GM18517 (cell line): ENCODE results near the gene FBLN1.
"Not testable (repeated sequence)": the region's sequence is repeated elsewhere in the genome, so short reads cannot be mapped to it uniquely, and the experiment has no call there.

Source experiments
- ATAC-seq: cut with Tn5 transposase; IDR thresholded peaks from one replicate; pipeline ENCODE4 v1.9.1; 2021; ENCODE audit warnings: mild to moderate bottlenecking, moderate library complexity; ENCODE audit not compliant: unreplicated experiment

The FBLN1 gene, protein sequence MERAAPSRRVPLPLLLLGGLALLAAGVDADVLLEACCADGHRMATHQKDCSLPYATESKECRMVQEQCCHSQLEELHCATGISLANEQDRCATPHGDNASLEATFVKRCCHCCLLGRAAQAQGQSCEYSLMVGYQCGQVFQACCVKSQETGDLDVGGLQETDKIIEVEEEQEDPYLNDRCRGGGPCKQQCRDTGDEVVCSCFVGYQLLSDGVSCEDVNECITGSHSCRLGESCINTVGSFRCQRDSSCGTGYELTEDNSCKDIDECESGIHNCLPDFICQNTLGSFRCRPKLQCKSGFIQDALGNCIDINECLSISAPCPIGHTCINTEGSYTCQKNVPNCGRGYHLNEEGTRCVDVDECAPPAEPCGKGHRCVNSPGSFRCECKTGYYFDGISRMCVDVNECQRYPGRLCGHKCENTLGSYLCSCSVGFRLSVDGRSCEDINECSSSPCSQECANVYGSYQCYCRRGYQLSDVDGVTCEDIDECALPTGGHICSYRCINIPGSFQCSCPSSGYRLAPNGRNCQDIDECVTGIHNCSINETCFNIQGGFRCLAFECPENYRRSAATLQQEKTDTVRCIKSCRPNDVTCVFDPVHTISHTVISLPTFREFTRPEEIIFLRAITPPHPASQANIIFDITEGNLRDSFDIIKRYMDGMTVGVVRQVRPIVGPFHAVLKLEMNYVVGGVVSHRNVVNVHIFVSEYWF

DNA sequence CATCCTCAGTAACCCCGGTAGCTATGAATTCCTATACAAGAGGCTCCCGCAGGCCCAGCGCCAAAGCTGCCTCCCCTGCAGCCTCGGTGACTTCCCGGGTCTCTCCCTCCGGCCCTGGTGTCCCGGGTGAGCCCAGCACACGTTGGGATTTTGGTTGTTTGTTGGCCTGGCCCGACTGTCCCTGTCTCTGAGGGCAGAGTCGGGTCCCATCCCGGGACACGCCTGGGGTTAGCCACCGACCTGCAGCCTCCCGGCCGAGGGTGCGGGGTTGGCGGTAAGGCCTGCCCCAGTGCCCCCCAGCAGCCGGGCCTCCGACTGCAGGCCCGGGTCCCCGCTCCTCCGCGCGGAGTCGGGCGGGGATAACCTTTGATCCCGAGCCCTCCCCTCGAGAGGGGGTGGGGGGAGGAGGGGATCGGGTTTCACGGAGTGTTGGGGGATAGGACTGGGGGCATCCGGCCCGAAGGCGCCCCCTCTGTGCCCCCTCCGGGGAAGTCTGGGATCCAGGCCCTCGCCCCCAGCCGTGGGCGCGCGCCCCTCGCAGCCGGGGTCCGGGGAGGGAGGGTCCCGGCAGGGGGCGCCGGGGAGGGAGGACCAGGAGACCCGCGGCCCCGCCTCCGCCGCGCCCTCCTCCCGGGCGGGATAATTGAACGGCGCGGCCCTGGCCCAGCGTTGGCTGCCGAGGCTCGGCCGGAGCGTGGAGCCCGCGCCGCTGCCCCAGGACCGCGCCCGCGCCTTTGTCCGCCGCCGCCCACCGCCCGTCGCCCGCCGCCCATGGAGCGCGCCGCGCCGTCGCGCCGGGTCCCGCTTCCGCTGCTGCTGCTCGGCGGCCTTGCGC lies at the start of gene FBLN1:
TSS of gene FBLN1 (plus strand) at position 669 of the 835 bp plus-strand sequence. CDS start at position 772, 103 bp downstream.
- ATAC-seq: no peak

DNA sequence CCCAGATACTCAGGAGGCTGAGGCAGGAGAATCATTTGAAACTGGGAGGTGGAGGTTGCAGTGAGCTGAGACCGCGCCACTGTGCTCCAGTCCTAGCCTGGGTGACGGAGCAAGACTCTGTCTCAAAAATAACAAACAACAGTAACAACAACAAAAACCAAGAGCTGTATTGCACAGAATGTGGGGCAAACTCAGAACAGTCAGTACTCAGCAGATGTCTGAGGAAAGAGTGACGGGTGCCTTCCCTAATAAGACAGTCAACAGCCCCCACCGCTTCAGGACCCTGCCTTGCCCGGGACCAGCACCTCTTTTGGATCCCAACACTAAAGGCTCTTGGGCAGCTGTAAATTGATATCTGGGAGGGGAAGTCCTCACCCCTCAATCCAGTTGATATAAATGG lies 48.9 kb upstream of the FBLN1 start:
- no peak for ATAC-seq

DNA sequence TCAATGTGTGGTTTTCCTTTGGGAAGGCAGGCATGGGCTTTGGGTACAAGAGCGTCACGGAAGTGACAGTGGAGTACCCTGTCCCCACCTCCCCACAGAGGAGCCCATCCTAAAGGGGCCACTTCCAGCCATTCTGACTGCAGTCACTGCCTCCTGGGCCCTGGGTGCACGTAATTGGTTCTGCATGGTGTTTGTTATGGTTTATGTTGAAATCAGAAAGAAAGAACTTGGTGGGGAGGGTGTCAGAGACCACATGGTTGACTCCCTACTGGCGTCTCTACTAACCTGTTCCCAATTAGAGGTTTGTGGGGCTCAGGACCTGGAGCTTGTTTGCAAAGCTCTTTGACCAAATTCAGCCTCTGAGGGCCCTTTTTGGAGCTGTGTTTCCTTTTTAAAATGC lies 48.4 kb upstream of the FBLN1 start:
- no peak for ATAC-seq

DNA sequence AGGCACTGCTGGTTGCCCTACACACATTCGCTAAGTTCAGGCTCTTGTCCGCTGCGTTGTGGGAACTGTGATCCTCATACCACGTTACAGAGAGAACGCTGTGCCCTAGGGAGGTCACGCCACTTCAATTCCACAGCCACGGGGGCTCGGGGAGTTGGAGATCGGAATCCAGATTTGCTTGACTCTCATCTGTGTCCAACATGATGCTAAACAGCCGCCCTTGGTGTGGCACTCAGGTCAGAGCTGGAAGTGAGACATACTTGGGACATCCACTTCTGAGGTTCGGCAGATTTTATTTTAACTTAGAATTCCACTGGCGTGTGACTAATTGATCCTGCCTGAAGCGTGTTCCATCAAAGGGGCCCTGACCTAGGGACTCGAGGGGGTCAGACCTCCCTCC lies 47.5 kb upstream of the FBLN1 start:
- ATAC-seq: no peak

DNA sequence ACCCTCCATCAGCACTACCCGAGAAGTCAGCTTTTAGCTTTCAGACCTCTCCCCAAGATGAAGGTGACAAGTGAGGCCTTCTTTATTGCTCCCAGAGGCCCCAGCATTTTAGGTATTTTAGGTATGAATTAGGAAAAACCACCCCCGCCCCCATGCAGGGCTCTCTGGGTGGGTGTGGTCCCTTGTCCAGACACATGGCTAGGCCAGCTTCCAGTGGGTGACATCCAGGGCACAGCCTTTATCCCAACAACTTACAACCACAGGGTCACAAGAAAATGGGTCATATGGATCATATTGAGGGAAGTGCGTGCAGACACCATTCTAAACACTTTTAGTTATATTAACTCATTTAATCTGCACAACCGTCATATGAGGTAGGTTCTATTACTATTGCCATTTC lies 47.1 kb upstream of the FBLN1 start:
- ATAC-seq: no peak

DNA sequence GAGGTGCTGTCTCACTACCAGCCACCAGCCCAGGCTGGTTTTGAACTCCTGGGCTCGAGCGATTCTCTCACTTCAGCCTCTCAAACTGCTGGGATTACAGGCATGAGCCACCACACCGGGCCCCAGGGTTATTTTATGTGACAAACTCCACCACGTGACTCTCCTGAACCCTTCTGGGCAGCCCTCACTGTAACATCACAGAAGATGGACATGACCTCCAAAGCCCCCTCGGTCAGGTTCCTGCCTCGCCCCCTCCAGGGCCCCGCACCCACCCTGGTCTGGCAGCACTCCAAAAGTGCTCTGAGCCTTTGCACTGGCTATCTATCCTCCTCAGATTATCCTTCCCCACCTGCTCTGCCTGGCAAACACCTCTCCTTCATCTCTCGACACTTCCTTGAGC lies 45.9 kb upstream of the FBLN1 start:
- no peak for ATAC-seq

DNA sequence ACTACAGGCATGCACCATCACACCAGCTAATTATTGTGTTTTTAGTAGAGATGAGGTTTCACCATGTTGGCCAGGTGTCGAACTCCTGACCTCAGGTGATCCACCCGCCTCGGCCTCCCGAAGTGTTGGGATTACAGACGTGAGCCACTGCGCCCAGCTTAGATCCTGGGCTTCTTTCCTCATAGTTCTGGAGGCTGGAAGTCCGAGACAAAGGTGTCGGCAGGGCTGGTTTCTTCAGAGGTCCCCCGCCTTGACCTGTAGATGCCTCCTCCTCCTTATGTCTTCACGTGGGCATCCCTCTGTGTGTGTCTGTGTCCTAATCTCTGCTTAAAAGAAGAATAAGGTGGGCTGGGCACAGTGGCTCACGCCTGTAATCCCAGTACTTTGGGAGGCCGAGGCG lies 44.2 kb upstream of the FBLN1 start:
- no peak for ATAC-seq

DNA sequence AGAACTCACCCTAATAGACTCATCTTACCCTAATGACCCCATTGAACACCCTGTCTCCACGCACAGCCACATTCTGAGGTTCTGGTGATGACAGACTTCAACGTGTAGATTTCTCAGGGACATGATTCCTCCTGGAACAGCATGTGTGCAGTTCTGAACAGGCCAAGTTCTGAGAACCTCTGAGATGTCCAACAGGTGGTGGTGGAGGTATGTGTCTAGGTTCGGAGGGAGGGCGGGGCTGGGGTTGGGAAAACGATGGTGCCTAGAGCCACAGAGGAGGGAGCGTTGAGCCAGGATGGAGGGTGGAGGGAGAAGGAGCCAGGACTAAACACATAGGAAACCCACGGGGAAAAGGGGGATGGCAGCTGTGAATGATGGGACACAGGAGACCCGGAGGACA lies 43.4 kb upstream of the FBLN1 start:
- ATAC-seq: no peak

DNA sequence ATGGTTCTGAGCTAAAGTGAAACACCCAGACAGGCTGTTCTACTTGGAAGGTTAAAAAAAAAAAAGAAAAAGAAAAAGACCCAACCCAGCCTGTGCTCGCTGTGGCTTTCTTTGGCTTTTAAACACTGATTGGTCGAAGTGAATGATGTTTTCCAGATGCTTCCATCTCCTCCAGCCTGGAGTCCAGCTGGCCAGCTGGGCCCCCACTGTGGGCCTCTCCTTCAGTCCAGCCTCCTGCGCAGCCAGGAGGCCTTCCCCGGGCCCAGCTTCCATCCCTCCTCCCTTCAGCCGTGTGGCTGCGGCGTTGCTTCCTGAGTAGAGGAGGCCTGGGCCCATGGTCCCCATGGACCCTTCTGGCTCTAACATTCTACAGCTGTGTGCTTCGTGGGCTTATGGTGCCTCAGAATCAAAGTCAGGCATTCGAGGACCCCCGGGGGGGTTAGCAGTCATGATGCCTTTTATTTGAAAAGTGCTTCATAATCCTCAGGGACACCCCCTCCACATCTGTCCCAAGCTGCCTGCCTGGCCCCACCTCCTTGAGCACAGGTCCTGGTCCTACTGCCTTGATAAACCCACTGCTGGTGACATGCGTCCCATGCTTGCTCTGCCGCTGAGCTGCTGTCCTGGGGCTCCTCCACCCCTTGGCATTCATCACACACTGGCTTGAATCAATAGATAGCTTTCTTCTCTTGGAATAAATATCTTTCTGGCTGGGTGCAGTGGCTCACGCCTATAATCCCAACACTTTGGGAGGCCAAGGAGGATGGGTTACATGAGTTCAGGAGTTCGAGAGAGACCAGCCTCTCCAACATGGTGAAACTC lies 42.2 kb upstream of the FBLN1 start:
- no peak for ATAC-seq

DNA sequence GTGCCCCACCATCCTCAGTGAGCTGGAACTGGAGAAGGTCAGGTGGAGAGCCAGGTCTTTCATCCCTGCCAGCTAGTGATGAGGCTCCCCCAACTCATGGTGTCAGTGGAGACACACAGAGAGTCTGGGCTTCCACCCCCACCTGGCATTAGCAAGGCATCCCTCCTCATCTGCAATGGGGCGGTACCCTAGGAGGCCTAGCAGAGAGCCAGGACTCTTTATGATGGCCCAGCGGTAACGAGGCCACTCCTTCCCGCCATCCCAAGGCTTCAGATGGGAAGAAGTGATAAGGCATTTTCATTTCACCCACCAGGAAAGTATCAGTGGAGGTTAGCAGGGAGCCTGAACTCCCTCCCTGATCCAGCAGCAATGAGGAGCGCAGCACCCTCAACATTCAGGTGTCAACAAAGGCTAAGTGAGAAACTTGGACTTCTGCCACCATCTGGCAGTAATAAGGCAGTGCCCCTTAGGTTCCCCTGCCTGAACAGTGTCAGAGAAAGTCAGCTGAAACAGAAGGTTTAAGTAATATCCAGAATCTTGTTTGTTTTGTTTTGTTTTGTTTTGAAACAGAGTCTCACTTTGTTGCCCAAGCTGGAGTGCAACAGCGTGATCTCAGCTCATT lies 40.5 kb upstream of the FBLN1 start:
- ATAC-seq: no peak

DNA sequence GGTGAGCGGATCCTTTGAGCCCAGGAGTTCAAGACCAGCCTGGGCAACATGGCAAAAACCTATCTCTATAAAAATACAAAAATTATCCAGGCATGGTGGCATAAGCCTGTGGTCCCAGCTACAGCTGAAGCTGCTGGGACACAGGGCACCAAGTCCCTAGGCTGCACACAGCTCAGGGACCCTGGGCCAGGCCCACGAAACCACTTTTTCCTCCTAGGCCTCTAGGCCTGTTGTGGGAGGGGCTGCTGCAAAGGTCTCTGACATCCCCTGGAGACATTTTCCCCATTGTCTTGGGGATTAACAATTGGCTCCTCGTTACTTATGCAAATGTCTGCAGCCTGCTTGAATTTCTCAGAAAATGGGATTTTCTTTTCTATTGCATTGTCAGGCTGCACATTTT lies 39.0 kb upstream of the FBLN1 start:
- ATAC-seq: not testable (repeated sequence)

DNA sequence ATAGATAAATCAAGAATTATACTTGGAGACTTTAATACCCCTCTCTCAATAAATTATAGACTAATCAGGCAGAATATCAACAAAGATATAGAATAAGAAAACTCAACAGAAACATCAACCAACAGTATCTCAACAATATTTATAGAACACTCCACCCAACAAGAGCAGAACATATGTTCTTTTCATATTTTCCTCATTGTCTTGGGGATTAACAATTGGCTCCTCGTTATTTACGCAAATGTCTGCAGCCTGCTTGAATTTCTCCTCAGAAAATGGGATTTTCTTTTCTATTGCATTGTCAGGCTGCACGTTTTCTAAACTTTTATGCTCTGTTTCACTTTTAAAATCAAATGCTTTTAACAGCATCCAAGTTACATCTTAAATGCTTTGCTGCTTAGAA lies 37.0 kb upstream of the FBLN1 start:
- ATAC-seq: no peak

DNA sequence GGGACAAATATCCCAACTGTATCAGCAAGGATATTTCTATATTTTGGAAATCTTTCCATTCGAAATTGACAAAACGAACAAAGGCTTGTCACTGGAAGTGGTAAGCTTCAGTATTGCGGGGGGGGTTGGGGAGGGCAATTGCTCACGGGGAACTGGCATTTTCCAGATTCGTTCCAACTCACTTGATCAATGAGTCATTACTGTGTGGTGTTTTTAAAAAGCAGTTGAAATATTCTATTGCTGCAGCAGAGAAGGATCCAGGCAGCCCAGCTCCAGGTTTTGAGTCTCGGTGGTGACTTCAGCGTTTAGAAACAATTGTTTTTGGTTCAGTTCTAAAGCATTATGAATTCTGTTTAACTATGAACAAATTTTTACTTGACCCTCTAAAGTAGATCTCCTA lies 33.8 kb upstream of the FBLN1 start:
- ATAC-seq: no peak

DNA sequence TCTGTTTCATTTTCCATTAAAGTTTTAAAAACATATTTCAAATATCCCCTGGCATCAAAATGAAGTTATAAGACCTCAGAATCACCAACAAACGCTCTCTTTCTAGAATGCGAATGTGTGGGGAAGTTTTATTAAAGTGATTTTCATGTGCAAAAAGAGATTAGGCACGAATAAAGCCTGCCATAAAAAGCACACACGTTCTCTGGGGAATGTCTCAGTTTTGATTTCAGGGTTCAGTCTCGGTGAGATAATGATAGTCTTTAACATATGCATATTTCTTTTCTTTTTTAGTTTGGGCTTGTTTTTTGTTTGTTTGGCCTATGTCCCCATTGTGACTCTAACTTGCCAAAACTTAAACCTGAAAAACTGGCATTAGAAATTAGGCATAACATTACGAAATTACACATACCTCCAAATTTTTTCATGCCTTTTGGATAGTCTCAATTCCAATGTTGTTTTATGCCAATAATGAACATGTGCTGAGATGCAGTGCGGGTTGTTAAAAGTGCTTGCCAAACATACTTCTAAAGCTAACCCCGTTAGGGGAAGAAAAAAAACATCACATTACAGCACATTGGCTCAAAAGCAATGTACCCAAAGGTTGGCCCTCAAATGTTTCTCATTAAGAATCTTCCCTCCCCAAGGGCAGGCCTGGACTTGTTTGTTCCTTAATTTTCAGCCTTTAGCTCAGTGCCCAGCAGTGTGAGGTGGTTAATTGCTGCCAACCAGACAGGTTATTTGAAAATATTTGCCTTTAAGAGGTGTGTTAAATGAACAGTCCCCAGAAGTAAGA lies 33.2 kb upstream of the FBLN1 start:
- ATAC-seq: no peak

DNA sequence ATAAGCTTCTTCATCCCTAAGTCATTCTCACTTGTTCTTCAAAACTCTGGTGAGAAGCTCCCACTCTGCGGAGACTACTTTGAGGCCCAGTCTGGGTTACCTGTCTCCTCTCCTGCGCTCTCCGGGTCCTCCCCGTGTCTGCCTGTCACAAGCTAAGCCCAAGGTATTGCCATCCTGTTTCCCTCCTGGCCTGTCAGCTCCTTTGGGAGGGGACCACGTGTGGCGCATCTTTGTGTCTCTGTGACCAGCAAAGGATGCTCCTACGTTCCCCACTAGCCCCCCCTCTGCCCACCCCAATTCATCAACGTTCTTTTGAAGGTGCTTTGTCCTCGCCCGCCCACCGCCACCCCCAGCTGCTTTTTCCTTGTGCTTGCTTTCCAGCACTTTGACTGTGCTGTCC lies 31.8 kb upstream of the FBLN1 start:
- no peak for ATAC-seq

DNA sequence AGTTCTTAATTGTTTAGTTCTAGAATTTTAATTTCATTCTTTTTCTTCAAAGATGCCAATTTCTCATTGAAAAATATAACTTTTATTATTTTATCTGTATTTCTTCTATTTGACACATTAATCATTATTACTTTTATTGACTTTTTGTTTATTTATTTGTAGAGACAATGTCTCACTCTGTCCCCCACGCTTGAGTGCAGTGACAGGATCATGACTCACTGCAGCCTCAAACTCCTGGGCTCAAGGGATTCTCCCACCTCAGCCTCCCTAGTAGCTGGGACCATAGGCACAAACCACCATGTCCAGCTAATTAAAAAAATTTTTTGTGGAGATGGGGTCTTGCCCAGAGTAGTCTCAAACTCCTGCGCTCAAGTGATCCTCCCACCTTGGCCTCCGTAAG lies 30.3 kb upstream of the FBLN1 start:
- no peak for ATAC-seq

DNA sequence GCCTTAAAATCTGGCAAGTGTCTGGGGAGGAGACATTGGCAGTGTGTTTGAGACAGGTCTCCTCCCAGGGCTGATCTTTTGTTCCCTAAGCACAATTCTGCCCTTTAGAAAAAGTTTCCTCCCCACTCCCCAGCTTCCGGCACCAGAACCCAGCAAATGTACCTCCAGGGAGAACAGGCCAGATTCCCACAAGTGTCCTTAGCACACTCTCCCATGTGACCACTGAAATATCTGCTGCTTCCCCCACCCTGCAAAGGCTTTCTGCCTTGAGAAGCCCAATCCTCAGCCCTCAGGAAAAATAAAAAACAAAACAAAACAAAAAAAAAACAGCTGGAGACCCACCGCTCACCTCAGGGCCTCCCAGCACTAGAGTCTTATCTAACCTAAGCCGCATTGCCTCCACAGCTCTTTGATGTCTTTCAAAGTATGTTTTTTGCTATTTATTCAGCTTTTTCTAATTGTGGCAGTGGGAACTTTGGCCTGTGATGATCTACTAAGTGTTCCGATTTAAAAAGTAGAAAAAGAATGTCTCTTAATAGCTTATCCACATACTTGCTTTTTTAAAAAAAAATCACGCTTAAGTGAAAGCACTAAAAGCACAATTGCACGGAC lies 29.0 kb upstream of the FBLN1 start:
- no peak for ATAC-seq

DNA sequence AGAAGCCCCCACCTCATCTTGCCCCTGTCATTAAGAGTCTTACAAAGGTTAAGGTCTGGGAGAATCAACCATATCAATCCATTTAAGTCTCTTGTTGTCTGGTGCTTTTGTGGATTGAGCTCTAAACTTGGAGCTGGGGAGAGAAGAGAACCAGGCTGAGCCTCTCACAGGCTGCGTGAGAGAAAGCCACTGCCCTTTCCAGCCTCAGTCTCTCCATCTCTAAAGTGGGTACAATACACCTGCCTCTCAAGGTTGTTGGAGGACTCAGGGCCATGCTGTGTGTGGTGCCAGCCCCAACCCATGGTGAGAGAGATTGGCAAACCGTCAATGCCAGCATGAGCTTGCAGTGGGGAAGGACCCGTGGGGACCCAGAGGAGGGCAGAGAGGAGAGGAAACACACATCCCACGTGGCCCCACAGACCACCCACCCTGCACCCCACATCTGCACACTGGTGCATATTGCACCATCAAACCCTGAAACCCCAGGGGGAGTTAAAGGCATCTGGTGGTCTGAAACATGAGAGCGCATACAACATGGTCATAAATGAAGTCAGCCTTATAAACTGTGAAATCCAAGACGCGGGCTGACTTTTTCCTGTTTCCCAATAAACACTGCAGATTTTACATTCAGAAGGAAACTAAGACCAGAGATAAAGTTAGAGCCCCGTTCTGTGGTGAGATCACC lies 27.5 kb upstream of the FBLN1 start:
- no peak for ATAC-seq
